ENCODE results near the gene CARS2.
"Not testable (repeated sequence)": the region's sequence is repeated elsewhere in the genome, so short reads cannot be mapped to it uniquely, and the experiment has no call there.

The CARS2 gene

DNA sequence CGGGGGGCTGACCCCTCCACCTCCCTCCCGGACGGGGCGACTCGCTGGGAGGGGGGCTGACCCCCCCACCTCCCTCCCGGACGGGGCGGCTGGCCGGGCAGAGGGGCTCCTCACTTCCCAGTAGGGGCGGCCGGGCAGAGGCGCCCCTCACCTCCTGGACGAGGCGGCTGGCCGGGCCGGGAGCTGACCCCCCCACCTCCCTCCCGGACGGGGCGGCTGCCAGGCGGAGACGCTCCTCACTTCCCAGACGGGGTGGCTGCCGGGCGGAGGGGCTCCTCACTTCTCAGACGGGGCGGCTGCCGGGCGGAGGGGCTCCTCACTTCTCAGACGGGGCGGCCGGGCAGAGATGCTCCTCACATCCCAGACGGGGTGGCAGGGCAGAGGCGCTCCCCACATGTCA lies 99.6 kb downstream of the CARS2 start:
- H3K9me3 Mint-ChIP-seq; H3K4me1 Mint-ChIP-seq (ENCODE audit: low read depth); H3K36me3 Mint-ChIP-seq (ENCODE audit: low read depth); H3K4me3 Mint-ChIP-seq; DNase-seq (ENCODE audit: low spot score); H3K27ac Mint-ChIP-seq; H3K27me3 Mint-ChIP-seq (ENCODE audit: low read depth): not testable (repeated sequence)

DNA sequence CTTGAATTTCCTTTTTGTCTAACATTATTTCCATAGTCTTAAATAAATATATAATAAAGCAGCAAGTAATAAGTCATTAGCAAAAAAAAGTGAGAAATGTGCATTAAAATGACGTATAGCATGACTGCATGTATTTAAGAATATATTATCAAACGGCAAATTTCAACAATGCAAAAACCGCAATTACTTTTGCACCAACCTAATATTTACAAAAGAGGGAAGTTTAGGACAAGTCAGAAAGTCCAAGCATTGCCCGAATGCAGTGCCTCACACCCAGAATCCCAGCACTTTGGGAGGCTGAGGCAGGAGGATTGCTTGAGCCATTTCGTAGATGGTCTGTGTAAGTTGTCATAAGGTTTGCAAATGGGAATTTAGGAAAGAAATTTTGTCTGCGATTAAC lies 100.8 kb downstream of the CARS2 start:
- Mint-ChIP-seq H3K4me3 (no peak overlapping the region), H3K27me3 (ENCODE audit: low read depth) (peaks cover 7% of the 10 kb centered on the region), H3K36me3 (ENCODE audit: low read depth) (no peaks in the 10 kb centered on the region), H3K27ac (no peak overlapping the region), H3K4me1 (ENCODE audit: low read depth) (no peaks in the 10 kb centered on the region), H3K9me3 (no peaks in the 10 kb centered on the region)
- no peak for DNase-seq (ENCODE audit: low spot score)

DNA sequence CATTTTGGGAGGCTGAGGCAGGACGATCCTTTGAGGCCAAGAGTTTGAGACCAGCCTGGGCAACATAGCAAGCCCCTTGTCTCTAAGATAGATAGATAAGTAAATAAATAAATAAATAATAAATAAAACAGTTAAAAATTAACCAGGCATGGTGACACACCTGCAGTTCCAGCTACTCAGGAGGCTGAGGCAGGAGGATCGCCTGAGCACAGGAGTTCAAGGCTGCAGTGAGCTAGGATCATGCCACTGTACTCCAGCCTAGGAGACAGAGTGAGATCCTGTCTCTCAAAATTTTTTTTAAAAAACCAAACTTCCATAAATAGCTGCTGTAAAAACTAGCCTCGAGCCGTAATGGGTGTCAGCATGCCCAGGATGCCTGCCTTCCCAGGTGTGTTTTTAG lies 104.9 kb downstream of the CARS2 start:
- no peaks in the 10 kb centered on the region for H3K36me3 Mint-ChIP-seq (ENCODE audit: low read depth)
- peaks cover 9% of the 10 kb centered on the region for H3K27me3 Mint-ChIP-seq (ENCODE audit: low read depth)
- H3K4me3 Mint-ChIP-seq: no peak overlapping the region
- no peaks in the 10 kb centered on the region for H3K9me3 Mint-ChIP-seq
- DNase-seq (ENCODE audit: low spot score): no peak
- no peaks in the 10 kb centered on the region for H3K4me1 Mint-ChIP-seq (ENCODE audit: low read depth)
- H3K27ac Mint-ChIP-seq: no peak overlapping the region

DNA sequence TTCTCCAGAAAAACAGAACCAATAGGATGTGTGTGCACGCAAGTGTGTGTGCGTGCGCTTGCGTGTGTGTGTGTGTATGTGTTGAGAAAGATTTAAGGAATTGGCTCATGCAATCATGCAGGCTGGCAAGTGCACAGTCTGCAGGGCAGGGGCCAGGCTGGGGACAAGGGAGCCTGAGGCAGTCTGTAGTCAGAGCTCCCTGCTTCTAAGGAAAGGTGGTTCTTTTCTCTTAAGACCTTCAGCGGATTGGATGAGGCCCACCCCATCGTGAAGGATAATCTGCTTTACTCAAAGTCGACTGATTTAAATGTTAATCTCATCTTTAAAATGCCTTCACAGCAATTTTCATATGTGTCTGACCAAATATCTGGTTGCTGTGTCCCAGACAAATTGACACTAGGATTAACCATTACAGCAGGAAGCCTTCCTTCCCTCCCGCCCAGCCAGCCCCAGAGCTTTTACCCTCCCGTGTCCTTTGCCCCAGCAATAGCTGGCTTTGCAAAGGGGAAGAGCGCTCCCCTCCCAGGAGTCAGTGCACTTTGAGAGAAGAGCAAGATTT lies 105.6 kb downstream of the CARS2 start:
- H3K27ac Mint-ChIP-seq: no peak overlapping the region
- peaks cover 9% of the 10 kb centered on the region for H3K27me3 Mint-ChIP-seq (ENCODE audit: low read depth)

DNA sequence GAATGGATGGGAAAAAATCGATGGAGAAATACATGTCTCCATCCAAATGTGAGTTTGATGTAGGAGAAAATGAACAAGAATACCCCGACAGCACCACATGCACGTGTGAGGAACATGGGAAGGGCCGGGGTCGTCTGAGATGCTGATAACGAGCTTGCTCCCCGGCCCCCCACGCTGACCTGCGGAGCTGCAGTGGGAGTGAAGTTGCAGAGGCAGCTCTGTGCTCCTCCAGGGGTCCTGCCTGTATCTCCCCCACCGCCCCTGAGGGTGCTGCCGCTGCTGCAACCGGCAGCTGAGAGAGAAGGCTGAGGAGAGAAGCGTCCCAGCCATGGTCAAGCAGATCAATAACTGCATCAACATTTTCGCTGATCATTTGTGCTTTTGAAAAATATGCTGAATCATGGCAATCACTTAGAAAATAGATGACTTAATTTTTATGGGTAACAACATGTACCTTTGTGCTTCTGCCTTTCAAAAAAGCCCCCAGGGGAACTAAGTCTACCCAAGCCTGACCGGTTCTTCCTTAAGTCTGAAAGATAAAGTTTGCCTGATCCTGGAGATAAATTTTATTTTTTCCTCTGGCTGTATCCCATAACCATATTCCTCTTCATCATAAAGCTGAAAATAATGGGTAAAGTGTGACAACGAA lies 108.8 kb downstream of the CARS2 start:
- DNase-seq (ENCODE audit: low spot score): no peak
- no peaks in the 10 kb centered on the region for H3K36me3 Mint-ChIP-seq (ENCODE audit: low read depth)
- peaks cover 4% of the 10 kb centered on the region for H3K27me3 Mint-ChIP-seq (ENCODE audit: low read depth)
- no peak overlapping the region for H3K27ac Mint-ChIP-seq
- H3K4me1 Mint-ChIP-seq (ENCODE audit: low read depth): peaks cover 3% of the 10 kb centered on the region
- no peak overlapping the region for H3K4me3 Mint-ChIP-seq
- H3K9me3 Mint-ChIP-seq: no peaks in the 10 kb centered on the region

More for the DNA sequence above, 105.6 kb downstream of the CARS2 start:
- Mint-ChIP-seq H3K4me1 (ENCODE audit: low read depth) (no peaks in the 10 kb centered on the region), H3K36me3 (ENCODE audit: low read depth) (no peaks in the 10 kb centered on the region), H3K9me3 (no peaks in the 10 kb centered on the region), H3K4me3 (no peak overlapping the region)
- no peak for DNase-seq (ENCODE audit: low spot score)

DNA sequence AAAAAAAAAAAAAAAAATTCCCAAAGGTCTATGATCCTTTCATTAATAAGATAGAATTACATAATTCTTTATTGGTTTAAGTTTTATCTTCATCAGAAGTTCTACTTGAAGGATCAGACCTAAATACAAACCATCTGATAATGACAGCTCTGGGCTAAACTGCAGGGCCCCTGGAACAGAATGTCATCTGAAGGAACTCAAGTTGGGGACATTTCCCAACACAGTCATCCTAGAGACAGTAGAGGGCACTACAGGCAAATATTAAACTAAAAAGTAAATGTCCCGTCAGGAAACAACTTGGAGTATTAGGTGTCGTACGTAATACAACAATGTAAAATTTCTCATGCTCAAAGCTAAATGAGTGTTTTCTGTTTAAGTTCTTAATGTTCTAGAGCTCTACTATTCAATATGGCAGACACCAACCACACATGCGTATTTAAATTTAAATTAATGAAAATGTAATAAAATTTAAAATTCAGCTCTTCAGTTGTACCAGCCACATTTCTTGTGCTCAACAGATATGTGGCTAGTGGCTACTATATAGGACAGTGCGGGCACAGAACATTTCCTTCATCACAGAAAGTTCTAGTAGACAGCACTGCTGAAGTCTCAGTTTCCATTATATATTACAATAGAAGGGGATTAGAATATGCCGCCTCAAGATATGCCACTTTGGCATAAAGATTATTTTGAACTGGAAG lies 112.3 kb downstream of the CARS2 start:
- DNase-seq (ENCODE audit: low spot score): no peak
- Mint-ChIP-seq H3K27ac (no peak overlapping the region), H3K4me3 (no peak overlapping the region), H3K36me3 (ENCODE audit: low read depth) (no peaks in the 10 kb centered on the region), H3K27me3 (ENCODE audit: low read depth) (peaks cover 12% of the 10 kb centered on the region), H3K4me1 (ENCODE audit: low read depth) (peaks cover 3% of the 10 kb centered on the region), H3K9me3 (no peaks in the 10 kb centered on the region)

DNA sequence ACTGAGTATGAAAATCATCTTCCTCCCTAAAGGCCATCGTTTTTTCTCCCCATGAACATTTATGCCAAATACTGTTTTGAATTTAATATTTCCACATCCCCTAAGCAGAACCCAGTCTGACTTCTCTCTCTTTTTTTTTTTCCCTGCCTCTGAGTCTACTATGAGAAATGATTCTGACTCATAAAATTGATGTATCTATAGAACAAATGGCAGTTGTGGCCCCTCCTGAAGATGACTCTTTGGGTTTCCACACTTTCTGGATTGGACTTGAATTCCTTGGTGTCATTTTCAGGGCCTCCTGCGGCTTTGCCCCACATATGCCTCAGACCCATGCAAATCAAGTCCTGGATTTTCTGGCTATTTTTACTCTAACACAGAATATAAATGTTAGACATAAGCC lies 113.3 kb downstream of the CARS2 start:
- no peaks in the 10 kb centered on the region for H3K9me3 Mint-ChIP-seq
- no peak overlapping the region for H3K27ac Mint-ChIP-seq
- H3K4me3 Mint-ChIP-seq: no peak overlapping the region
- H3K36me3 Mint-ChIP-seq (ENCODE audit: low read depth): no peaks in the 10 kb centered on the region
- DNase-seq (ENCODE audit: low spot score): no peak
- H3K4me1 Mint-ChIP-seq (ENCODE audit: low read depth): peaks cover 3% of the 10 kb centered on the region
- H3K27me3 Mint-ChIP-seq (ENCODE audit: low read depth): peaks cover 12% of the 10 kb centered on the region
